HepG2 (cell line): ENCODE results near the gene SLC25A48. TPM values are rescaled to one million over a fixed set of nuclear protein-coding genes. Genes with fewer than 3 reads are reported as not detected.

Source experiments
- ATAC-seq: fragments of 200-7000 bp; cut with Tn5 transposase; 3 replicates; pipeline ENCODE4 v1.9.1; 2020; ENCODE audit warnings: mild to moderate bottlenecking, moderate library complexity
- BruUV-seq: library from RNA; stranded (reverse); fragments of 400-500 nt; replicated peaks from 2 replicates; lab custom pipeline; 2021; lab: Mats Ljungman, UMichigan
- CTCF ChIA-PET: fragments of 300-600 bp; formaldehyde crosslinking; extraction: SDS; loops from one replicate; lab custom pipeline; 2021; ENCODE audit warnings: low total read pairs, inconsistent platforms, low intra/inter-chr PET ratio; lab: Yijun Ruan, JAX
- POLR2A ChIA-PET: fragments of 350-600 bp; sonication (Branson Sonifier 250); formaldehyde crosslinking; loops from one replicate; lab custom pipeline; 2020; ENCODE audit warnings: antibody characterized with exemption, inconsistent platforms; lab: Yijun Ruan, JAX
- DNase-seq: peaks from one replicate; pipeline ENCODE4 v3.0.0-alpha.2; 2015; ENCODE audit warnings: low spot score
- FAIRE-seq: peaks from 3 replicates; lab custom pipeline; 2011; peaks lifted over from hg19 to GRCh38; lab: Jason Lieb, UNC
- H2AFZ ChIP-seq: one replicate; pipeline ENCODE4 v1.6.1; 2011; ENCODE audit warnings: low read length, inconsistent platforms
- H3K27ac ChIP-seq: fragments of 300-600 bp; 3 replicates; pipeline ENCODE4 v1.8.0; 2011; ENCODE audit warnings: mixed run types, mild to moderate bottlenecking, mixed read lengths, low read length, inconsistent platforms; ENCODE audit not compliant: insufficient read depth; ENCODE audit errors: extremely low read length
- H3K27me3 ChIP-seq, 2 experiments: fragments of 200-600 bp in 1 of 2; 2 replicates in 1 of 2; 3 replicates in 1 of 2; pipeline versions ENCODE4 v1.6.0 to v1.8.0; 2011; ENCODE audit warnings: low read length in 2 of 2, mild to moderate bottlenecking in 2 of 2, moderate library complexity in 2 of 2, inconsistent platforms in 1 of 2; ENCODE audit not compliant: insufficient read depth in 2 of 2, control insufficient read depth in 1 of 2
- H3K36me3 ChIP-seq, 2 experiments: fragments of 200-600 bp in 1 of 2; replicated peaks in 1 of 2; 2 replicates in 1 of 2; 3 replicates in 1 of 2; pipeline versions ENCODE4 v1.5.1 to v1.8.0; 2011; ENCODE audit warnings: low read length in 2 of 2, inconsistent platforms in 1 of 2; ENCODE audit not compliant: insufficient read depth in 2 of 2, control insufficient read depth in 1 of 2
- H3K4me1 ChIP-seq: 2 replicates; pipeline ENCODE4 v1.5.1; 2012; ENCODE audit warnings: low read length, inconsistent platforms; ENCODE audit not compliant: insufficient read depth
- H3K4me2 ChIP-seq: 2 replicates; pipeline ENCODE4 v1.6.0; 2011; ENCODE audit warnings: low read depth, low read length, inconsistent platforms
- H3K4me3 ChIP-seq, 3 experiments: fragments of 200-600 bp in 1 of 3; sonication (generic), shearing (Covaris generic) in 1 of 3; replicated peaks in 1 of 3; 2 replicates each; pipeline ENCODE4 v1.5.1; 2011 to 2016; ENCODE audit warnings: low read length in 3 of 3, inconsistent platforms in 2 of 3, low read depth in 2 of 3, mild to moderate bottlenecking in 2 of 3, control low read depth in 1 of 3, mixed read lengths in 1 of 3; ENCODE audit not compliant: insufficient read depth in 1 of 3
- H3K79me2 ChIP-seq: one replicate; pipeline ENCODE4 v1.6.1; 2011; ENCODE audit warnings: low read length, inconsistent platforms; ENCODE audit not compliant: insufficient read depth
- H3K9ac ChIP-seq: 2 replicates; pipeline ENCODE4 v1.6.0; 2011; ENCODE audit warnings: mild to moderate bottlenecking, low read depth, low read length, inconsistent platforms; ENCODE audit not compliant: insufficient read depth
- H3K9me3 ChIP-seq: 2 replicates; pipeline ENCODE4 v1.5.1; 2012; ENCODE audit warnings: mild to moderate bottlenecking, low read length
- H4K20me1 ChIP-seq: 2 replicates; pipeline ENCODE4 v1.6.0; 2011; ENCODE audit warnings: inconsistent platforms, mild to moderate bottlenecking, low read length, moderate library complexity; ENCODE audit not compliant: insufficient read depth
- ATF1 ChIP-seq: IDR thresholded peaks from 2 replicates; pipeline ENCODE4 v1.6.1; 2016; ENCODE audit warnings: mild to moderate bottlenecking, control low read depth
- CBFB ChIP-seq: sonication (generic); formaldehyde crosslinking; IDR thresholded peaks from 2 replicates; pipeline ENCODE4 v1.4.0; 2020; ENCODE audit warnings: missing genetic modification reagents
- ELF1 ChIP-seq: sonication (generic); formaldehyde crosslinking; IDR thresholded peaks from 2 replicates; pipeline ENCODE4 v1.4.0; 2020; ENCODE audit warnings: missing genetic modification reagents
- EP300 ChIP-seq, 3 experiments: sonication (generic) in 1 of 3; formaldehyde crosslinking in 1 of 3; IDR thresholded peaks; 2 replicates each; pipeline versions ENCODE4 v1.5.1 to v1.6.1; 2011 to 2020; ENCODE audit warnings: low read depth in 2 of 3, low read length in 2 of 3, borderline replicate concordance in 1 of 3, improper control_type of control experiment in 1 of 3, mild to moderate bottlenecking in 1 of 3, missing genetic modification reagents in 1 of 3, moderate library complexity in 1 of 3
- MED13 ChIP-seq: sonication (generic); formaldehyde crosslinking; IDR thresholded peaks from 2 replicates; pipeline ENCODE4 v1.5.0; 2020; ENCODE audit warnings: missing genetic modification reagents
- NBN ChIP-seq: fragments of 450-650 bp; conservative IDR thresholded peaks from 2 replicates; pipeline ENCODE4 v1.6.1; 2017
- PAWR ChIP-seq: sonication (generic); formaldehyde crosslinking; IDR thresholded peaks from 2 replicates; pipeline ENCODE4 v1.4.0; 2020; ENCODE audit warnings: missing genetic modification reagents, mild to moderate bottlenecking, borderline replicate concordance
- SP2 ChIP-seq: sonication (generic); formaldehyde crosslinking; IDR thresholded peaks from 2 replicates; pipeline ENCODE4 v1.5.1; 2020; ENCODE audit warnings: mild to moderate bottlenecking, missing genetic modification reagents
- ZFX ChIP-seq: sonication (generic); formaldehyde crosslinking; IDR thresholded peaks from 2 replicates; pipeline ENCODE4 v1.4.0; 2020; ENCODE audit warnings: mild to moderate bottlenecking, low read depth, missing genetic modification reagents, moderate library complexity
- ZNF317 ChIP-seq: sonication (generic); formaldehyde crosslinking; IDR thresholded peaks from 2 replicates; pipeline ENCODE4 v1.5.0; 2020; ENCODE audit warnings: mild to moderate bottlenecking, missing genetic modification reagents
- ZNF614 ChIP-seq: IDR thresholded peaks from 2 replicates; pipeline ENCODE4 v1.6.1; 2018; ENCODE audit warnings: missing biosample characterization, missing genetic modification reagents, inconsistent platforms, borderline replicate concordance
- ZNF83 ChIP-seq: sonication (generic); formaldehyde crosslinking; IDR thresholded peaks from 2 replicates; pipeline ENCODE4 v1.4.0; 2020; ENCODE audit warnings: missing genetic modification reagents, mild to moderate bottlenecking, borderline replicate concordance
- ZSCAN12 ChIP-seq: sonication (generic); formaldehyde crosslinking; IDR thresholded peaks from 2 replicates; pipeline ENCODE4 v1.9.0; 2021; ENCODE audit warnings: mild to moderate bottlenecking, missing genetic modification reagents
- ZSCAN21 ChIP-seq: sonication (generic); formaldehyde crosslinking; IDR thresholded peaks from 2 replicates; pipeline ENCODE4 v1.8.0; 2022; ENCODE audit warnings: mild to moderate bottlenecking, missing genetic modification reagents, moderate library complexity, borderline replicate concordance
- WGBS: methylation state at CpG from one replicate; pipeline ENCODE4 v1.1.6; 2017; ENCODE audit warnings: low lambda C conversion rate; 5-methylcytosine and 5-hydroxymethylcytosine counted together
- in situ Hi-C: cut with HindIII; loops from 2 replicates; pipeline ENCODE4 v1.10.0; 2017; ENCODE audit warnings: low pct_unique_long_range_greater_than_20kb; ENCODE audit not compliant: extremely low pct_ligation_motif_present
- intact Hi-C: fragments of 100-400 bp; cut with micrococcal nuclease; formaldehyde crosslinking; loops from one replicate; pipeline ENCODE4 v1.10.0; 2022; ENCODE audit not compliant: unreplicated experiment
- polyA plus RNA-seq, 8 experiments: library from polyadenylated mRNA; depleted of rRNA in 3 of 8; stranded (reverse) in 7 of 8; unstranded in 1 of 8; fragments of >200 nt; fragmentation: Illumina TruSeq in 4 of 8; extraction: Trizol in 4 of 8; gene quantifications; 2 replicates each; pipeline versions ENCODE4 v1.2.1 to v1.2.3, GENCODE V29; 2011 to 2016; ENCODE audit warnings: low read depth in 4 of 8, missing spikeins in 1 of 8, mixed read lengths in 1 of 8; ENCODE audit not compliant: insufficient read depth in 1 of 8
- total RNA-seq, 5 experiments: library from RNA; depleted of rRNA; stranded (reverse); fragments of >200 nt; fragmentation: Illumina TruSeq; extraction: Trizol; gene quantifications; 2 replicates each; pipeline ENCODE4 v1.2.3, GENCODE V29; 2016; ENCODE audit warnings: low read depth in 1 of 5
- TF ChIP-seq, protein P1 (sequence below): IDR thresholded peaks from 2 replicates; pipeline ENCODE4 v1.6.1; 2012; ENCODE audit warnings: low read length, improper control_type of control experiment
- TF ChIP-seq, protein P2 (sequence below): sonication (generic); formaldehyde crosslinking; IDR thresholded peaks from 2 replicates; pipeline ENCODE4 v1.5.0; 2020; ENCODE audit warnings: missing genetic modification reagents
- TF ChIP-seq, protein P3 (sequence below): sonication (generic); formaldehyde crosslinking; IDR thresholded peaks from 2 replicates; pipeline ENCODE4 v1.5.0; 2020; ENCODE audit warnings: mild to moderate bottlenecking, missing genetic modification reagents, moderate library complexity
- TF ChIP-seq, protein P4 (sequence below): sonication (generic); formaldehyde crosslinking; IDR thresholded peaks from 2 replicates; pipeline ENCODE4 v1.8.0; 2023; ENCODE audit warnings: mild to moderate bottlenecking, missing genetic modification reagents

Gene SLC25A48
- total and polyA plus RNA-seq, 2 of the 13 experiments (the other 11 are each of a cell fraction or from before 2014, with no cell fraction given) = 0.17 to 4.5 TPM

DNA sequence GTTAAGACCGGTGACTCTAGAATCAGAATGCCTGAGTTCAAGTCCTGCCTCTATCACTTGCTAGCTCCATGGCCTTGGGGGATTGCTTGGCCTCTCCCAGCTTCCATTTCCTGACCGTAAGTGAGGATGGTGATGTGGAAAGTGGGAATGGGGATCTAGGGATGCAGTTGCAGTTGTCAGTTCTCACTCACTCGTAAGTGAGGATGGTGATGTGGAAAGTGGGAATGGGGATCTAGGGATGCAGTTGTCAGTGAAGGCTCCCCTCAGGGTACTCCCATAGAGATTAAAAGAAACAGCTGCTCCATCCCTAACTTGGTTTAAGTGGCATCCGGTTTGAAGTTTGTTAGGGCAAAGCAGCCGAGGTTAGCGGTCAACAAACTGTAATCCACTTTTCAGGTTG, 64.2 kb downstream of the SLC25A48 start (continued):
- TF ChIP-seq, protein P1, sequence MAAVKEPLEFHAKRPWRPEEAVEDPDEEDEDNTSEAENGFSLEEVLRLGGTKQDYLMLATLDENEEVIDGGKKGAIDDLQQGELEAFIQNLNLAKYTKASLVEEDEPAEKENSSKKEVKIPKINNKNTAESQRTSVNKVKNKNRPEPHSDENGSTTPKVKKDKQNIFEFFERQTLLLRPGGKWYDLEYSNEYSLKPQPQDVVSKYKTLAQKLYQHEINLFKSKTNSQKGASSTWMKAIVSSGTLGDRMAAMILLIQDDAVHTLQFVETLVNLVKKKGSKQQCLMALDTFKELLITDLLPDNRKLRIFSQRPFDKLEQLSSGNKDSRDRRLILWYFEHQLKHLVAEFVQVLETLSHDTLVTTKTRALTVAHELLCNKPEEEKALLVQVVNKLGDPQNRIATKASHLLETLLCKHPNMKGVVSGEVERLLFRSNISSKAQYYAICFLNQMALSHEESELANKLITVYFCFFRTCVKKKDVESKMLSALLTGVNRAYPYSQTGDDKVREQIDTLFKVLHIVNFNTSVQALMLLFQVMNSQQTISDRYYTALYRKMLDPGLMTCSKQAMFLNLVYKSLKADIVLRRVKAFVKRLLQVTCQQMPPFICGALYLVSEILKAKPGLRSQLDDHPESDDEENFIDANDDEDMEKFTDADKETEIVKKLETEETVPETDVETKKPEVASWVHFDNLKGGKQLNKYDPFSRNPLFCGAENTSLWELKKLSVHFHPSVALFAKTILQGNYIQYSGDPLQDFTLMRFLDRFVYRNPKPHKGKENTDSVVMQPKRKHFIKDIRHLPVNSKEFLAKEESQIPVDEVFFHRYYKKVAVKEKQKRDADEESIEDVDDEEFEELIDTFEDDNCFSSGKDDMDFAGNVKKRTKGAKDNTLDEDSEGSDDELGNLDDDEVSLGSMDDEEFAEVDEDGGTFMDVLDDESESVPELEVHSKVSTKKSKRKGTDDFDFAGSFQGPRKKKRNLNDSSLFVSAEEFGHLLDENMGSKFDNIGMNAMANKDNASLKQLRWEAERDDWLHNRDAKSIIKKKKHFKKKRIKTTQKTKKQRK = no peak
- TF ChIP-seq ZNF317 = no peak
- TF ChIP-seq, protein P2, sequence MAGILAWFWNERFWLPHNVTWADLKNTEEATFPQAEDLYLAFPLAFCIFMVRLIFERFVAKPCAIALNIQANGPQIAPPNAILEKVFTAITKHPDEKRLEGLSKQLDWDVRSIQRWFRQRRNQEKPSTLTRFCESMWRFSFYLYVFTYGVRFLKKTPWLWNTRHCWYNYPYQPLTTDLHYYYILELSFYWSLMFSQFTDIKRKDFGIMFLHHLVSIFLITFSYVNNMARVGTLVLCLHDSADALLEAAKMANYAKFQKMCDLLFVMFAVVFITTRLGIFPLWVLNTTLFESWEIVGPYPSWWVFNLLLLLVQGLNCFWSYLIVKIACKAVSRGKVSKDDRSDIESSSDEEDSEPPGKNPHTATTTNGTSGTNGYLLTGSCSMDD (CRISPR knock-in tag) = no peak
- no peak for TF ChIP-seq ZFX
- no peak for TF ChIP-seq CBFB (CRISPR knock-in tag)
- no peak for TF ChIP-seq NBN
- TF ChIP-seq PAWR (CRISPR knock-in tag) = no peak

DNA sequence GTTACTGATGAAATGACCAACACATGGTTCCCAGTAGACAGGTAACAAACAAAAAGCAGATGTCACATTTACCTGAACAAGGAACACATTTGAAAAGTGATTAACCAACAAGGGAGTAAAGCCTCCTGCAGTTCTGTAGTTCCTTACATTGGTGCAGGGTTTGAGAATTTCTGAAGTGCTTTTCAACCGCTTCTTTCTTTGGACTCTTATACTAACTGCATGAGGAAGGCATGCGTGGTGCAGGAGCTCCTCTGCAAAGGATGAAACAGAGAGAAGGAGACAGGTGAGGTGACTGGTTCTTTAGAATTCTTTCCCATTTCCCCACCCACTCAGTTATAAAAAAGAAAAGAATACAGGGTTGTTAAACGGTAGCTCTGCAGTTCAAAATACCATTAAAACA, 65.8 kb downstream of the SLC25A48 start:
- peaks cover 4% of the 10 kb centered on the region; the same call in 1 of the 2 replicates for H3K4me1 ChIP-seq
- peaks cover 0 to 19% of the 10 kb centered on the region in 2 experiments; a peak in 2 of 5 replicates for H3K27me3 ChIP-seq
- H3K4me2 ChIP-seq = no peak overlapping the region
- no peak overlapping the region for H2AFZ ChIP-seq
- POLR2A ChIA-PET = interaction anchor here (0.6 kb wide), 1 partner anchor 1656 kb away, joined by 3 read pairs; no protein-coding TSS in a partner anchor
- no peaks in the 10 kb centered on the region for H3K79me2 ChIP-seq
- no peak overlapping the region for H3K27ac ChIP-seq
- intact Hi-C loops (no loop called here), in situ Hi-C loops (no loop called here)
- H3K36me3 ChIP-seq = no peaks in the 10 kb centered on the region
- WGBS = 19% methylated on average over 3 of the region's 3 CpGs
- CTCF ChIA-PET = no interaction called here
- ATAC-seq (no peak), FAIRE-seq (no peak), DNase-seq (no peak)
- H4K20me1 ChIP-seq = no peaks in the 10 kb centered on the region
- no peaks in the 10 kb centered on the region for H3K9me3 ChIP-seq
- H3K4me3 ChIP-seq = no peak overlapping the region
- H3K9ac ChIP-seq = no peak overlapping the region
- no TSS peak for BruUV-seq
- TF ChIP-seq SP2 (CRISPR knock-in tag) (no peak), ZNF83 (CRISPR knock-in tag) (no peak), EP300 (IDR thresholded peaks at IDR 0.05; ENCODE audit: low read depth in 2 of 2, low read length in 2 of 2) (no peak), EP300 (CRISPR knock-in tag; IDR thresholded peaks at IDR 0.05; ENCODE audit: borderline replicate concordance) (no peak), ELF1 (CRISPR knock-in tag) (no peak), ZSCAN12 (CRISPR knock-in tag) (no peak), MED13 (CRISPR knock-in tag) (no peak), ZSCAN21 (CRISPR knock-in tag) (no peak), ATF1 (no peak), ZNF614 (CRISPR knock-in tag) (no peak)
- TF ChIP-seq, protein P3, sequence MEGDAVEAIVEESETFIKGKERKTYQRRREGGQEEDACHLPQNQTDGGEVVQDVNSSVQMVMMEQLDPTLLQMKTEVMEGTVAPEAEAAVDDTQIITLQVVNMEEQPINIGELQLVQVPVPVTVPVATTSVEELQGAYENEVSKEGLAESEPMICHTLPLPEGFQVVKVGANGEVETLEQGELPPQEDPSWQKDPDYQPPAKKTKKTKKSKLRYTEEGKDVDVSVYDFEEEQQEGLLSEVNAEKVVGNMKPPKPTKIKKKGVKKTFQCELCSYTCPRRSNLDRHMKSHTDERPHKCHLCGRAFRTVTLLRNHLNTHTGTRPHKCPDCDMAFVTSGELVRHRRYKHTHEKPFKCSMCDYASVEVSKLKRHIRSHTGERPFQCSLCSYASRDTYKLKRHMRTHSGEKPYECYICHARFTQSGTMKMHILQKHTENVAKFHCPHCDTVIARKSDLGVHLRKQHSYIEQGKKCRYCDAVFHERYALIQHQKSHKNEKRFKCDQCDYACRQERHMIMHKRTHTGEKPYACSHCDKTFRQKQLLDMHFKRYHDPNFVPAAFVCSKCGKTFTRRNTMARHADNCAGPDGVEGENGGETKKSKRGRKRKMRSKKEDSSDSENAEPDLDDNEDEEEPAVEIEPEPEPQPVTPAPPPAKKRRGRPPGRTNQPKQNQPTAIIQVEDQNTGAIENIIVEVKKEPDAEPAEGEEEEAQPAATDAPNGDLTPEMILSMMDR (CRISPR knock-in tag) = no peak
- TF ChIP-seq, protein P4, sequence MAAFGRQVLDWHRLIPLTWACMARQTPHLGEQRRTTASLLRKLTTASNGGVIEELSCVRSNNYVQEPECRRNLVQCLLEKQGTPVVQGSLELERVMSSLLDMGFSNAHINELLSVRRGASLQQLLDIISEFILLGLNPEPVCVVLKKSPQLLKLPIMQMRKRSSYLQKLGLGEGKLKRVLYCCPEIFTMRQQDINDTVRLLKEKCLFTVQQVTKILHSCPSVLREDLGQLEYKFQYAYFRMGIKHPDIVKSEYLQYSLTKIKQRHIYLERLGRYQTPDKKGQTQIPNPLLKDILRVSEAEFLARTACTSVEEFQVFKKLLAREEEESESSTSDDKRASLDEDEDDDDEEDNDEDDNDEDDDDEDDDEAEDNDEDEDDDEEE (CRISPR knock-in tag) = no peak
